Upper lobe of left lung (tissue), 6 donors: ENCODE results near the gene FRMPD1. TPM values are rescaled to one million over a fixed set of nuclear protein-coding genes. Genes with fewer than 3 reads are reported as not detected.

Experiments
- ATAC-seq, 2 donors: fragments of 200-7000 bp; cut with Tn5 transposase; one replicate each; pipeline ENCODE4 v1.9.1; 2022; ENCODE audit warnings: mild to moderate bottlenecking in 2 of 2, moderate library complexity in 2 of 2; ENCODE audit not compliant: low FRiP score in 2 of 2
- DNase-seq, 2 donors: peaks; one replicate each; pipeline ENCODE4 v3.0.0-alpha.2; 2019 to 2020
- H3K27ac ChIP-seq, 4 donors: fragments of 200-600 bp; sonication (generic); one replicate each; pipeline ENCODE4 v1.5.1; 2016 to 2019
- H3K27me3 ChIP-seq, 4 donors: fragments of 200-600 bp; sonication (generic); one replicate each; pipeline ENCODE4 v1.5.1; 2017 to 2019
- H3K36me3 ChIP-seq, 4 donors: fragments of 200-600 bp; sonication (generic); one replicate each; pipeline ENCODE4 v1.5.1; 2016 to 2019
- H3K4me1 ChIP-seq, 4 donors: fragments of 200-600 bp; sonication (generic); one replicate each; pipeline ENCODE4 v1.5.1; 2018 to 2019
- H3K4me3 ChIP-seq, 4 donors: fragments of 200-600 bp; sonication (generic); one replicate each; pipeline ENCODE4 v1.5.1; 2017 to 2019; ENCODE audit warnings: mild to moderate bottlenecking in 2 of 4, moderate library complexity in 1 of 4
- H3K9me3 ChIP-seq, 4 donors: fragments of 200-600 bp; sonication (generic); one replicate each; pipeline ENCODE4 v1.5.1; 2018 to 2019
- CTCF ChIP-seq, 6 experiments: fragments of 450-650 bp in 4 of 6; fragments of 200-600 bp in 2 of 6; sonication (generic) in 2 of 6; IDR thresholded peaks; one replicate each; pipeline ENCODE4 v1.5.1; 2016 to 2019; ENCODE audit warnings: antibody characterized with exemption in 6 of 6
- EP300 ChIP-seq, 4 donors: sonication (generic); formaldehyde crosslinking; IDR thresholded peaks; one replicate each; pipeline ENCODE4 v1.5.1; 2017; ENCODE audit warnings: antibody characterized with exemption in 4 of 4, control low read depth in 2 of 4
- POLR2A ChIP-seq, 4 donors: fragments of 450-650 bp; IDR thresholded peaks; one replicate each; pipeline ENCODE4 v1.5.1; 2016 to 2017; ENCODE audit warnings: antibody characterized with exemption in 4 of 4, mild to moderate bottlenecking in 2 of 4
- POLR2AphosphoS5 ChIP-seq, 2 donors: sonication (generic); formaldehyde crosslinking; IDR thresholded peaks; one replicate each; pipeline ENCODE4 v1.5.1; 2017; ENCODE audit warnings: antibody characterized with exemption in 2 of 2
- WGBS, 2 donors: methylation state at CpG; one replicate each; pipeline ENCODE4 v1.1.5; 2017 to 2018; 5-methylcytosine and 5-hydroxymethylcytosine counted together
- total RNA-seq, 6 donors: library from RNA; depleted of rRNA in 4 of 6; stranded (reverse); fragments of >200 nt in 4 of 6; gene quantifications; one replicate each; pipeline versions ENCODE4 v1.1.0 to v1.2.1, GENCODE V29; 2016 to 2021
- donor health status: DM: no; HTN: no; CAD: no; lungs with moderate emphysema.
- donor health status: DM: no; HTN: yes; CAD: no; lungs with severe emphysema.

FRMPD1 gene
- total RNA-seq, 6 donors from 2014 or later: under 0.01 to 0.39 (median 0.17) TPM; not detected in 1

GRCh38 chr9:37639841-37640240 lies 10.9 kb upstream of the FRMPD1 start:
- H3K4me3 ChIP-seq: no peak overlapping the region
- ATAC-seq: no peak
- H3K9me3 ChIP-seq: no peaks in the 10 kb centered on the region
- H3K36me3 ChIP-seq: no peaks in the 10 kb centered on the region
- TF ChIP-seq POLR2A (IDR thresholded peaks at IDR 0.05): no peak
- H3K27me3 ChIP-seq: peaks cover 0 to 8% (median 0%) of the 10 kb centered on the region in 4 donors
- no peak for DNase-seq
- no peak overlapping the region for H3K27ac ChIP-seq
- H3K4me1 ChIP-seq: no peaks in the 10 kb centered on the region
- WGBS, 2 donors: 88 to 92% methylated on average over 3 of the region's 3 CpGs

GRCh38 chr9:37640246-37640645 lies 10.5 kb upstream of the FRMPD1 start:
- H3K4me1 ChIP-seq: no peaks in the 10 kb centered on the region
- WGBS, 2 donors: 74 to 84% methylated on average over 3 of the region's 3 CpGs
- peaks cover 0 to 8% (median 0%) of the 10 kb centered on the region in 4 donors for H3K27me3 ChIP-seq
- H3K27ac ChIP-seq: no peak overlapping the region
- TF ChIP-seq POLR2AphosphoS5 (IDR thresholded peaks at IDR 0.05) (no peak), EP300 (IDR thresholded peaks at IDR 0.05) (no peak), CTCF (IDR thresholded peaks at IDR 0.05) (no peak), POLR2A (IDR thresholded peaks at IDR 0.05) (no peak)
- ATAC-seq (no peak), DNase-seq (no peak)
- H3K36me3 ChIP-seq: no peaks in the 10 kb centered on the region
- H3K9me3 ChIP-seq: no peaks in the 10 kb centered on the region
- no peak overlapping the region for H3K4me3 ChIP-seq

- H3K36me3 ChIP-seq: no peaks in the 10 kb centered on the region
- ATAC-seq: no peak
- no peak overlapping the region for H3K27ac ChIP-seq
- no peaks in the 10 kb centered on the region for H3K9me3 ChIP-seq
- WGBS, 2 donors: 80 to 87% methylated on average over 3 of the region's 3 CpGs
- TF ChIP-seq POLR2AphosphoS5 (IDR thresholded peaks at IDR 0.05): no peak
- TF ChIP-seq EP300 (IDR thresholded peaks at IDR 0.05): no peak
- no peak for TF ChIP-seq CTCF (IDR thresholded peaks at IDR 0.05)
- TF ChIP-seq POLR2A (IDR thresholded peaks at IDR 0.05): no peak
- no peak overlapping the region for H3K4me3 ChIP-seq
- DNase-seq: no peak
- H3K27me3 ChIP-seq: peaks cover 0 to 8% (median 0%) of the 10 kb centered on the region in 4 donors
- H3K4me1 ChIP-seq: peaks cover 0 to 6% (median 0%) of the 10 kb centered on the region in 4 donors
Measured at GRCh38 chr9:37641331-37641730, 9.4 kb upstream of the FRMPD1 start.

GRCh38 chr9:37643214-37643613 lies 7.5 kb upstream of the FRMPD1 start:
- no peak for ATAC-seq
- Histone ChIP-seq H3K27ac (no peak overlapping the region), H3K4me3 (no peak overlapping the region), H3K9me3 (no peaks in the 10 kb centered on the region), H3K36me3 (no peaks in the 10 kb centered on the region), H3K4me1 (peaks cover 0 to 6% (median 0%) of the 10 kb centered on the region in 4 donors), H3K27me3 (peaks cover 0 to 8% (median 0%) of the 10 kb centered on the region in 4 donors)
- TF ChIP-seq CTCF (IDR thresholded peaks at IDR 0.05) (no peak), POLR2AphosphoS5 (IDR thresholded peaks at IDR 0.05) (no peak), EP300 (IDR thresholded peaks at IDR 0.05) (no peak), POLR2A (IDR thresholded peaks at IDR 0.05) (no peak)
- DNase-seq: no peak

GRCh38 chr9:37645903-37646506 lies 4.7 kb upstream of the FRMPD1 start:
- TF ChIP-seq POLR2A (IDR thresholded peaks at IDR 0.05) (no peak), CTCF (IDR thresholded peaks at IDR 0.05) (no peak), POLR2AphosphoS5 (IDR thresholded peaks at IDR 0.05) (no peak), EP300 (IDR thresholded peaks at IDR 0.05) (no peak)
- H3K27ac ChIP-seq: no peak overlapping the region
- ATAC-seq (no peak), DNase-seq (no peak)
- no peaks in the 10 kb centered on the region for H3K36me3 ChIP-seq
- WGBS, 2 donors: 47 to 50% methylated on average over 5 of the region's 5 CpGs
- no peaks in the 10 kb centered on the region for H3K9me3 ChIP-seq
- peaks cover 0 to 10% (median 3%) of the 10 kb centered on the region in 4 donors for H3K27me3 ChIP-seq
- peaks cover 1 to 11% (median 7%) of the 10 kb centered on the region in 4 donors for H3K4me1 ChIP-seq
- no peak overlapping the region for H3K4me3 ChIP-seq
